EL (cell line): ENCODE data around the gene OGDH.
A peak's percentile ranks its signal among the peaks of the same experiment; 100 is the strongest.

ENCODE experiments used
- DNase-seq: peaks from one replicate; pipeline ENCODE4 v3.0.0-alpha.2; 2016

Gene OGDH

DNA sequence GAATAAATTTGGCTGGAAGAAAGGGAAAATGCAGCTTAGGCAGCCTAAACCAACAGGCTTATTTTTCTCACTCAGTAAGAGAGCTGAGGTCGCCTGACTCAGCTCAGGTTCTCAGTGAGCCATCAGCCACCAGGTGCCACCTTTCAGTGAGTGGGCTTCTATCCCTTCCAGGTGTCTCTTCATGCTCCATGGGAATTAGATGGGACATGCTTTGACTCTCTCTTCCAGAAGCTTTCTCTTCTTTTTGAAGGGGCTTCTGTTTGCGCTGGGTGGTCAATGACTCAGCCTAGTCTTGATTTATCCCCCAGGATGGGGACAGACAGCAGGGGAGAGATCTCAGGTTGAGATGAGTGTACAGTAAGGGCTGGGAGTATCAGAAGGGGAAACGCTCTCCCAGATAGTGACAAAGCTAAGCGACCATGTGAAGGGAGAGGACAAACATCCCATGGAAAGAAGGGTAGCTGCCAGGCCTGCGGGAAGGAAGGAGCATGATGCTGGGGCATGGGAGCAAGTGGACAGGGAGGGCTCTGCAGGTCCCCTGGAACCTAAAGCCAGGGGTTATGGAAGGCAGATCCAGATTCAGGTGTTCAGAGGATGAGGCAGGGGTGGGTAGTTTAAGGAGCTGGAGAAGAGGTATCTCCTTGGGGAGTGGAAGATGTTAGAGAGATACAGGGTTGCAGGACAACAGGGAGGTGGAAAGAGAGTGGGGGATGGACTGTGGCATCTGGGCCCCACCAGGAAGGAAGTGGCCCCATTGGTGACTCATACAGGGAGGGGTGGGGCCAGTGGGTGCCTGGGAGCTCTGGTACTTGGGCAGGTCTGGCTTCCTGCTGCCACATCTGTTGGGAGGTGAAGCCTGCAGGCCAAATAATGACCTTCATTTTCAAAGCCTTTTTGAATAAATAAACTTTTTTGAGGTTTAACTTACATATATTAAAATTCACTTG lies 32.5 kb downstream of the OGDH start:
- DNase-seq, result peak; percentile 91

DNA sequence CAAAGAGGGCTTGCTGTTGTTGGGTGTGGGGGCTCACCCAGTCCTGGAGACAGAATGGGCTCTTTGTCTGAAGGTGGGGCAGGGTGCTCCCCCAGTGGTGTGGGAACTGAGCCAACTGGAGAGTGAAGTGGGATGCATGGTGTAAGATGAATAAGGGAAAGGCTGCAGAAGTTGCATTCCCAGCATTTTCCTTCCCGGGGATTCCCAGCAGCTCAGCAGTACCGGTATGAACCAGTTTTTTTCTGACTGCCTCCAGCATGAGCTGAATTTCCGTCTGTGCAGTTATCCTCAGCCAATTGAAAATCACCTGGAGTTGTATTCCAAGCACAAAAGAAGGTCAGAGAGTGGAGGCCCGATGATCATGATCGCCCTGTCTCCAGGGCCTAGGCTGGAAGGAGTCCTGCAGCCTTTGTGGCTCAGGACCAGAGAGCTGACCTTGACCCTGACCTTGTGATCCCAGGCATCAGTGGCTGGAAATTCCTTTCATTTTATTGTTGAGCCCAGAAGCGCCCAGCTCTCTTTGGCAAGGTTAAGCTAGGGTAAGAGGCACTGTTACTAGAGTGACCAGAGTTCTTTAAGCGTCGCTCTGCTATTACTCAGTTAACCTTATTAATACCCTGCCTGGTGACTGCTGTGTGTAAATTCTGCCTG lies 33.4 kb downstream of the OGDH start:
- peak; percentile 83 for DNase-seq

DNA sequence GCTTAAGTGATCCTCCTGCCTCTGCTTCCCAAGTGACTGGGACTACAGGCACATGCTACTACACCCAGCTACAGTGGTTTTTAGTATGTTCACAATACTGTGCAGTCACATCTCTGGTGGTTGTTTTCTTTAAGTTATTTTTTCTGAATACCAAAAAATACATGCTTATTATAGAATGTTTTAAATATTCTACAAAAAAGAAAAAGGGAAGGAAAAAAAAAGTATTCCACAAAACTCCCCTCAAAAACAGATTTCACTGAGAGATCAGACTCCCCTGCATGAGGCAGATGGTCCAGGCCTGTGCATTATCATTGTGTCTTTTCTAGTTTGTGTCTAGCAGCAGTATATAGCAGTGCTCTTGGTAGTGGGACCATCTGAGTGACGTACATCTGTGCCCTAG lies 36.8 kb downstream of the OGDH start:
- no peak for DNase-seq

DNA sequence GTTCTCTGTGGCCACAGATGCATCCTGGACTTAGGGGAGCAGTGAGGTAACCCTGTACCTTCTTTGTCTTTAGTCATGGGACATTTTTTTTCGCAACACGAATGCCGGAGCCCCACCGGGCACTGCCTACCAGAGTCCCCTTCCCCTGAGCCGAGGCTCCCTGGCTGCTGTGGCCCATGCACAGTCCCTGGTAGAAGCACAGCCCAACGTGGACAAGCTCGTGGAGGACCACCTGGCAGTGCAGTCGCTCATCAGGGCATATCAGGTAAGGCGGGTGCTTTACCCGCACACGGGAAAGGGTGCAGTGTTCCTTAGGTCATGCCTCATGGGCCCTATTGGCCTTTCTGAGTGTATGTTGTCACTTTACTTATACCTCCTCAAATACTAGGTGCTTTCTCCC lies 38.8 kb downstream of the OGDH start:
- no peak for DNase-seq

DNA sequence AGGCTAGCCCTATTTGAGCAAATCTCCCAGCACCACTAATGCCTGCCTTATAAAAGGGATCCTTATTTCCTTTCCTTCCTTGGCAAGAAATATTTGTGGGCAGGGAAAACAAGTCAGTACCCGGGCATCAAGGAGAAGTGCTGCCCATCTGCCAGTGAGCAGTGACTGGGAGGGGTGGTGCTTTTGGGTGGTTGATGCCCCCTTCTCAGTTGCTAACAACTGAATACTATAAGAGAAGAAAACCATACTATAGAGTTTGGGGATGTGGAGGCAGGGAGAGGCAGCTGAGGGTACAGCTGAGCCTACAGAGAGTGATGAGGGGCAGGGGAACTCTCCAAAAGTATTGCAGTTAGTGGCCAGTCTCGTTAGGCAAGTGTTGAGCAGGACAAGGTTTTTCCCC lies 39.3 kb downstream of the OGDH start:
- no peak for DNase-seq

DNA sequence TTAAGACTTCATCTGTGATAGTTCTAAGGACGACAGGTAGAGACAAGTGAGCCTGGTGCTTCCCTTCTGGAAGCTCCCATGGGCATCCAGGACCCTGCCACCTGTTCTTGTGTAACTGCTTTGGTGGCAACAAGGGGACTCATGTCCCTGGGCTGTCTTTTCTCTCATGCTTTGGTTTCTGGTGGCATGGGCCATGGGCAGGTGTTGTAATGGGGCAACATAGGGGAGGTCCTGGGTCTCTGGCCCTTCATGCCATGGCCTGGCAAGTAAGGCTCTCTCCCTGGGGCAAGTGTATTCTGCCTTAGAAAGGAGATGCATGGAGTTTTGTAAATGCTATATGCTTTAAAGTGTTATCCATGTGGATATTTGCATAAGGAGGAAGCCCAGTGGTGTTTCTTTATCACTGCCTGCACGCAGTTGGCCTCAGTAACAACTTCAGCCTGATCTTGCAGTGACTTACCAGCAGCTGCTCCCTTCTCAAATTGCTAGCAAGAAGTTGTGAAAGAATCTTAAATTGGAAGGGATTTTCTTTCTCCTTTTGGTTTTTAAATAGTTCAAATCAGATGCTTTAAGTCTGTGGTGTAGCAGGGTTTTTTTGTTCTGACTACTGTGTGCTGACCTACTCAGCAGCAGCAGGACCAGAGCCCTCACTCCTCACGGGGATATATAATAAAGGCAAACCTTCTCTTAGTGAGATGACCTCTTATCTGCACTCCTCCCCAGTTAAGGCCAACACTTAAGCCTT lies 39.9 kb downstream of the OGDH start:
- no peak for DNase-seq

DNA sequence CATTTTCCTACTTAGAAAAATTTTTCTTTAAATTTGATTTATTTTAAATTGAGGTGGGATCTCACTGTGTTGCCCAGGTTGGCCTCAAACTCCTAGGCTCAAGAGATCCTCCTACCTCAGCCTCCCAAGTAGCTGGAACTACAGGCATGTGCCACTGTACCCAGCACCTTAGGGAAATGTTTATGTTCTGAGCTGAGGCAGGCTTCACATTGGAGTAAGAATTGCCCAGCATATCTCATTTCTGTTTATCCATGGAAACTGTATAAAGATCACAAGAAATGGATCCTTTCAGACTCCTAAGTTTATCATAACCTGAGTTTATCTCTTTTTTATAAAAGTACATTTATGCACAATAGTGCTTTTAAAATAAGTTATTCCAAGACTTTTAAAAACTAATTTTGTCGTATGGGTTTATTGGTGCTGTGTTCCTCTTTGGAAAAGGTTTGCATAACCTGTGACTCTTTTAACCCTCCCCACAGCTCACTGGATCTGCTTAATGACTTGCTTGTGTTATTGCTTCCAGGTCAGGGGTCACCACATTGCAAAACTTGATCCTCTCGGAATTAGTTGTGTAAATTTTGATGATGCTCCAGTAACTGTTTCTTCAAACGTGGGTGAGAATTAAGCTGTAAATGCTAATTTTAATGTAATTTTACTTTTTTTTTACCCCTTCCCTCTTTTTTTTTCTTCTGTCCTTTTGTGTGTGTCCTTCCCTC lies 40.7 kb downstream of the OGDH start:
- DNase-seq, result no peak

DNA sequence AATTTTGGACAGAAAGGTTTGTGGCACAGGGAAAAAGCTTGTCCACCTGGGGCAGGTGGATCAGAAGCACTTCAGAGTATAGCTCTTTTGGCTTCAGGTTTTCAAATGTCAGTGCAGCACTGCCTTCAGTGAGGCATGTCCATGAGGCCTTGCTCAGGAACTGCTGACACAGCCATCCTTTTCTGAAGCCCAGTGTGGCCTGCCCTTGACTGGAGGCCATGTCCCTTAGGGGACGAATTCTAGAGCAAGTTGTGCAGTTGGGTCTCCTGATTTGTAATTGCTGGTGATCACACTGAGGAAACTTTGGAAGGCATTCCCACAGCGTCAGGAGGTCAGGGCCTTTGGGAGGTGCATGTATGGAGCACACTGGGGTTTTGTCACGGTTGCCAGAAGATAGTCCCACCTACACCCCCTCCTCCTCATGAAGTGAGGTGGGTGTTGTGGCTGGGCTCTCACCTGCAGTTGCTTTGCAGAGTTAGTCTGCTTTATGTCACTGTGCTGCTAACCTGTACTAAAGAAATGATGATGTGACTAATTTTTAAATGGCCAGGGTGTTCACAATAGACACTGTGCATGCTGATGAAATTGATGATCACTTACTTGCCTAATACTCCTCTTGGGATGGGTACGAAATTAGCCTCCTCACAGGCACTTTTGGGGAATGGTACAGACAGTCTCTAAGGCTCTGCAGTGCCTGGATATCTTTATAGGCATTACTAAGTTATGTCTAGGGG lies 41.7 kb downstream of the OGDH start:
- no peak for DNase-seq

DNA sequence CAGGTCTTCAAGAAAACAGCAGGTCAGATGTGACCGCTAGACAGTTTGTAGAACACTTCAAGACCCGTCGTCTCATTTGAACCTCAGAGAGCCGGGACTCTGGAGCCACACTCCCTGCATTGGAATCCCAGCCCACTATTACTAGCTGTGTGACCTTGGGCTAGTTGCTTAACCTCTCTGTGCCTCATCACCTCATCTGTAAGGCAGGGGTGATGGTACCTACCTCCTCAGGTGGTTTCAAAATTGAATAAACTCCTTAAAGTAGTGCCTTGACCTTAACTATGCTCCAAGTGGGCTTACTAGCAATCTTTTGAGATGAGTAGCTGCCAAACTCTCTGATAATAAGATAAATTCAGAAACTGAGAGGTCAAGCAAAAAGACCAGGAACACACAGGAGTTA lies 43.8 kb downstream of the OGDH start:
- DNase-seq, result no peak

DNA sequence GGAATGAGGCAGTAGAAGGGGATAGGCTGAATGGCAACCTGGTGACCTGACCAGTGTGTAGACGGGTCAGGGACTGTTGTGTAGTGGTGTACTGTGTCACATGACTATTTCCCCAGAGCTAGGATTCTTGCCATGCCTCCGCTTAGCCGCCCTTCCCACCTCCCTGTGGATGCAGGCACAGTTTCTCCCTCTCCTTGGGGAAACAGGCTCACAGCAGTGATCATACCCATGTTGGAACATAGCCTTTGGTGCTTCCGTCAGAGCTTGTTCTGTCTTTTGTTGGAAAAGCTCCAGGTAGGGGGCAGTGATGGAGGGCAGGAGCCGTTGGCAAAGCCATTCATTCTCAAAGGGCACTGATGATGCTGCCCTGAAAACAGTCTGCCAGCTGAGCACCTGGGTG lies 44.3 kb downstream of the OGDH start:
- no peak for DNase-seq

DNA sequence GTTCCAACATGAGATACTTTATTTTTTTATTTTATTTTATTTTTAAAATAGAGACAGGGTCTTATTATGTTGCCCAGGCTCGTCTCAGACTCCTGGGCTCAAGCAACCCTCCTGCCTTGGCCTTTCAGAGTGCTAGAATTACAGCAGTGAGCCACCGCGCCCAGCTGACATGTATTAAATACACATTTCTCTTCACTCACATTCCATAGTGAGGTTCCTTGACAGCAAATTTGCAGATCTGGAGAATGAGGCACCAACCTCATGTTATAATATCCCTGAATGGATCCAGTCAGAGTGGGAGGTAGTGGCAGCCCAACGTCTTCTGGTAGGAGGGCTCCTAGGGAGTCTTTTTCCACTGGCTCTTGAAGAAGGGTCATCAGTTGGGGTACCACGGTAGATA lies 46.1 kb downstream of the OGDH start:
- DNase-seq, result no peak

DNA sequence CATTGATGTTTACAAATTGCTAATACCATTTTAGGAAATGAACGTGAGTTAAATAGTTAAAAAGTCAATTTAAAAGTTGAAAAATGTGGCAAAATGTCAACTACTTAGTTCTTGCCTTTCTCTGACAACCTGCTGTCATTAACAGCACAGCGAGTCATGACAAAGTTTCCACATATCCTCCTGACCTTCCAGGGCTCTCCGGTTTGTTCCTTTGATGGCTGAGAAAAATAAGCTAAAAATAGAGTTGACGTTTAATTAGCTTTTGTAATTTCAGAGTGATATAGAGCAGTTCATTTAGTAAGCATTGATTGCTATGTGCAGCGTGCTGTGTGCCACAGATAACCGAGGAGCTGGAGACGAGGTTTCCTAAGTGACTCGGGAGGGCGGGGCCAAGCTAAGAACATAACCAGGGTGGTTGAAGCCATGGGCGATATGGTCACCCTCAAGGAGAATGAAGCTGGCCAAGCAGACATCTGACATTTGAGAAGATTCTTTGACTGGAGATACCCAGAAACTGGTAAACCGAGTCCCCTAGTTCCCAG lies 47.9 kb downstream of the OGDH start:
- DNase-seq, result no peak

DNA sequence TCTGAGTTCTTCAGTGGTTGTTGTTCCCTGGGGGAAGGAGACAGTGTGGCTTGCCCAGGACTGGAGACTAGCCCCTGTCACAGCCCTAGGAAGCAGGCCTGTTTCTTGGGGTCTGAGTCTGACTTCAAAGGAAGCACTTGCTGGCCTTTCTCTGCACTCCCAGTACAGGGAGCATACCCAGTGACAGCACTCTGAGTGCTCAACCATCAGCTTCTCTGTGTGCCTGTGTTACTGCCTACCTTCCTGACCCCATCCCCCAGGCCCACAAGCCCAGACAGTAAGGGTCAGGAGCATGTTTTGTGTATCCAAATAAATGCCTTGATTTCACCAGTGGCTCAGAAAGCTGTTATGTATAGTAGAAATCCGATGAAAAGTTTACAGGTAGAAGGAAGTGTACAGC lies 48.9 kb downstream of the OGDH start:
- no peak for DNase-seq

DNA sequence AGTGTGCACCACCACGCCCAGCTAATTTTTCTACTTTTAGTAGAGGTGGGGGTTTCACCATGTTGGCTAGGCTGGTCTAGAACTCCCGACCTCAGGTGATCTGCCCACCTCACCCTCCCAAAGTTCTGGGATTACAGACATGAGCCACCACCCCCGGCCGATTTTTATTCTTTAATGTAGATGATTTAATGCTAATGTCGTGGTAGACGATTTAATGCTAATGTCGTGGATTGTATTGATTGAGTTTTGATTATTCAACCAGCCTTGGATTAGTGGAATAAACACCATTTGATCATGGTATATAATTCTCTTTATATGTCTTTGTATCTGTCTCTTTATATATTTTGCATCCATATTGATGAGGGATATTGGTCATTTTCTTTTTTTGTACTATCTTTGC lies 52.6 kb downstream of the OGDH start:
- DNase-seq, result no peak

DNA sequence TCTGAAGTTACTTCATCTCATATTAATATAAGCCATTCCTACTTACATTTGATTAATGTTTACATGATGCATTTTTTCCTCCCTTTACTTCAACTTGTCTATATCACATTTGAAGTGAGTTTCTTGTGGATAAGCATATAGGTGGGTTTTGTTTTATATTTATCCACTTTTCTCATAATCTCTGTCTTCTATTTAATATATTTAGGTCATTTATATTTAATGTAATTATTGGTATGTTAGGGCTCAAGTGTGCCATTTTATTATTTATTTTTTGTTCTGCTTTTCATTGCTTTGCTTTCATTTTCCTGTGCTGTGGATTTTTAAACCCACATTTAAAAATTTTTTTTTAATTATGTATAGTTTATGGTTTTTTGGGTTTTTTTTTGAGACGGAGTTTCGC lies 54.8 kb downstream of the OGDH start:
- no peak for DNase-seq

DNA sequence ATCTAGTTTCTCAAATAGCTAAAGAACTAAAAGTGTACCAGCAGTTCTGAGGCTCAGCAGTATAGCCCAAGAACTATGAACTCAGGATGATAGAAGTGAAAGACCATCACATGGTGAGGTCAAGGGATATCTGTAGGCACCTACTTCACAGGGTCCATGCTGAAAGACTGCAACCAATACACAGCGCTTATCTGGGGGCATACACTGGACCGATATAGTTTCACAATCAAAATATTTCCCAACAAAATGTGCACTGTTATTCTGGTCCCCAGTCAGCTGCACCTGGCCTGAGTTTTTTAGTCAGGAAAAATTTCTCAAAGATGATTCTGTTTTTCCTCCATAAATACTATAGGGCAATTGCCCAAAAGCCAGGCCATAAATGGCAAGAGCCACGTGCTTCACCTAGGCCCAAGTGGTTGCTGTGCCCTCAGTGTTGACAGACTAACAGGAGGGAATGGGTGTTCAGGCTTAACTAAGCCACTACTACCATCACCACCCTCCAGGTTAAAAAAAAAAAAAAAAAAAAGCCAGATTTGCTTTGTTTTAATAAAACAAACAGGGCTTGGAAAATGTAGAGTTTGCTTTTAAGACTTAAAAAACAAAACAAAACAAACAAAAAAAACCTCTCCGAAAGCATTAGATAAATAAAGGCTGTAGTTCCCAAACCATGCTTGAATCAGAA lies 58.5 kb downstream of the OGDH start:
- DNase-seq, result no peak

DNA sequence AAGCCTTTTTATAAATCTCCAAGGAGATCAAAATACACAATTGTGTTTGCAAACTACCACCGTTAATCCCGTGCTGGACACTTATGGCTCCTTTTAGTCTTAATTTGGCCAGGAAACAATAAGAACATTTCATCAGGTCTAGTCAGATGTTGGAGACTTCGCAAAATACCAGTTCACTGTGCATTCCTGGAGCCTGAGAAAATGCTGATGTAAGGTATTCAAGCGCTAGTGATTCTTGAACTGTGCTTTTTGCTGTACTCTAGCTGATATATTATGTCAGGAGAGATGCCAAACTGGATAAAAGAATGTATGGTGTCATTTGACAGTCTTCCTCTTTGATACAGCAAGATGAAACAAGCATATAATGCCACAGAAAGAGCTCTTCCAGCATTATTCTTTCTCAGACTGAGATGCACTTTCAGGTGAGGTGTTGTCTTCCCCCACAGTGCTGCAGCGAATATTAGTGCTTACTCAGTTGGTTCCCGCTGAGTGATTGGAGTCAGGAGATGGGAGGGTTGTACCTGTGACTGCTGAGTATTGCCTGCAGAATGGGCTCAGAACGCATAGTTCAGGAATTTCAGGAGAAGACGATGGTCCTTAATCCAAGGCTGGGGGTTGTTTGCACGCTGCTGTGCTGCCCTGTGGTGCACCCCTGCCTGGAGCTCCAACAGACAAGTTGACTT lies 59.2 kb downstream of the OGDH start:
- DNase-seq, result peak; percentile 24

DNA sequence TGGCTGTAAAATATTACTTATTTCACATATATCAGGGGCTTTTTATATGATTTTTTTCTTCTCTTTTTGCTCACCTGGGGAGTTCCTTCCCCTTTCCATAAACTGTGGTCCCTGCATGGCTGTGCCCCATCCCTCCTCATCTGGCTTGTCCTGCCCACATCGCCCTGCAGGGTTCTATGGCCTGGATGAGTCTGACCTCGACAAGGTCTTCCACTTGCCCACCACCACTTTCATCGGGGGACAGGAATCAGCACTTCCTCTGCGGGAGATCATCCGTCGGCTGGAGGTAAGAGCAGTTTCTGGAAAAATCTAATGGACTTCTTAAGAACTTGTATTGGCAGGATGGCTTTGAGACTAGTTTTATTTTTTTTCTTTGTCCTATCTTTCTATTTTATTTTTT lies 60.1 kb downstream of the OGDH start:
- no peak for DNase-seq

DNA sequence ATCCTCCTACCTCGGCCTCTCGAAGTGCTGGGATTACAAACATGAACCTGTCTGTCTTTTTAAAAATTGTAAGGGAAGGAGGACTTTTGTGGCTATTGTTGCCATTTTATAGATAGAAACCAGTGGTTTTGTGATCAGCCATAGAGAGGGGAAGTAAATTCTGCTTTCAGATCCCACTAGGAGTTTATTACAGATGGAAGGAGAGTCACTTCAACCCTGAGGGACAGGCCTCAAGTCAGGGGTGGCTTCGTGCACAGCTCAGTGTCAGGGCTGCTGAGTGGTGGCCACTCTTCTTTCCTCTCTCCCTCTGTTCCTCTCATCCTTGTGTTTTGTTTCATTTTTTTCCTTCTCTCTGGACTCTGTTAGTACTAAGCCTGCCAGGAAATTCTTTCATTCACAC lies 60.8 kb downstream of the OGDH start:
- no peak for DNase-seq

DNA sequence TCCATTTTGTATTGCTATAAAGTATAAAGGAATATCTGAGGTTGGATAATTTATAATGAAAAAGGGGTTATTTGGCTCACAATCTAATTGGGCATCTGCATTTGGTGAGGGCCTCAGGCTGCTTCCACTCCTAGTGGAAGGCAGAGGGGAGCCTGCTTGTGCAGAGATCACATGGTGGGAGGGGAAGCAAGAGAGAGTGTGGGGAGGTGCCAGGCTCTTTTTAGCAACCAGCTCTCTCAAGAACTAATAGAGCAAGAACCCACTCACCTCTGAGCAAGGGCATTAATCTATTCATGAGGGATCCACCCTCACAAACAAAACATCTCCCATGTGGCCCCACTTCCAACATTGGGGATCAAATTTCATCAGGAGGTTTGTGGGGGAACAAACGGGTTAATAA lies 64.6 kb downstream of the OGDH start:
- DNase-seq, result no peak

DNA sequence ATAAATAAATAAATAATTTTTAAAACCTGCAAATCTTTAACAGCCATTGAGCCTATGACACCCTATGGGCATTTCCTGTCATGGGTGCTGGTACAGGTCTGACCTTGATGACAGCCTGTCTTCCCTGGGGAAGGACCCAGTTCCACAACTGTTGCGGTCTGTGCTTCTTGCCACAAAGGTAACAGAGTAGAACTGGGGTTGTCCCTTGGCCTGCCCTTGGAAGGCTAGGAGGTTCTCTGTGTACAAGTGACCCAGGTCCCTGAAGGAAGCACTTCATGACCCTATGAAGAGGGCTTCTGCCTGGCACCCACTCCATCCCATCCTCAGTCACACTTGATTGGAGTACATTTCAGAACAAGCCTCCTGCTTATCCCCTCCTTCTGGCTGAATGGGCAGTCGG lies 66.9 kb downstream of the OGDH start:
- no peak for DNase-seq
